HEK293 (cell line): ENCODE measurements around the gene MAP3K6.

ENCODE experiments used
- CTCF ChIP-seq: fragments of 450-650 bp; formaldehyde crosslinking; IDR thresholded peaks from 2 replicates; pipeline ENCODE4 v1.5.1; 2016; ENCODE audit warnings: missing biosample characterization, missing genetic modification characterization
- REST ChIP-seq: fragments of 450-650 bp; formaldehyde crosslinking; IDR thresholded peaks from 2 replicates; pipeline ENCODE4 v1.5.1; 2016; ENCODE audit warnings: missing biosample characterization, missing genetic modification characterization
- ZBTB17 ChIP-seq: fragments of 450-650 bp; formaldehyde crosslinking; IDR thresholded peaks from 2 replicates; pipeline ENCODE4 v1.5.1; 2016; ENCODE audit warnings: missing biosample characterization, missing genetic modification characterization
- ZNF148 ChIP-seq: fragments of 450-650 bp; formaldehyde crosslinking; IDR thresholded peaks from 2 replicates; pipeline ENCODE4 v1.5.0; 2017; ENCODE audit warnings: missing biosample characterization, missing genetic modification characterization, borderline replicate concordance

GRCh38 chr1:27374362-27375086, 7.8 kb upstream of the MAP3K6 start, which contains the start of gene FCN3:
- TF ChIP-seq ZNF148 (tag by site-specific recombination) (no peak), CTCF (tag by site-specific recombination) (no peak), REST (tag by site-specific recombination) (no peak), ZBTB17 (tag by site-specific recombination) (no peak)
